ENCODE data around the gene KRTAP12-4.

Gene KRTAP12-4

DNA sequence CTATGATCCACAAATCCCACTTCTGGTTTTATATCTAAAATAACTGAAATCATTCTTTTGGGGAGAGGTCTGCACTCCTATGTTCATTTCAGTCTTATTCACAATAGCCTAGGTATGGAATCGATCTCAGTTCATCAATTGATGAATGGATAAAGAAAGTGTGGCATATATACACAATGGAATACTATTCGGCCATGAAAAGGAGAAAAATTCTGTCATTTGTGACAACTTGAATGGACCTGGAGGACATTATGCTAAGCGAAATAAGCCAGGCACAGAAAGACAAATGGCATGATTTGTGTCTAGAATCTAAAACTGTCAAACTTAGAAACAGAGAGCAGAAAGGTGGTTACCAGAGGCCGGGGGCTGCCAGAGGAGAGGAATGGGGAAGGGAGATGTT, 48.0 kb downstream of the KRTAP12-4 start:
- DNase-seq, result no peak
